Kidney (tissue), 14 donors: Measurements from ENCODE around the gene NLK. TPM values are rescaled to one million over a fixed set of nuclear protein-coding genes. Genes with fewer than 3 reads are reported as not detected.

Source experiments
- DNase-seq, 5 donors: peaks; one replicate each; pipeline ENCODE4 v3.0.0-alpha.2; 2013 to 2020
- FAIRE-seq: peaks from 2 replicates; lab custom pipeline; 2012; peaks lifted over from hg19 to GRCh38; lab: Jason Lieb, UNC
- H3K27ac ChIP-seq, 2 donors: one replicate each; pipeline ENCODE4 v1.7.0; 2013; ENCODE audit warnings: low read depth in 2 of 2, low read length in 2 of 2, inconsistent platforms in 1 of 2
- H3K27me3 ChIP-seq: one replicate; pipeline ENCODE4 v1.7.1; 2013; ENCODE audit warnings: low read length, inconsistent platforms; ENCODE audit not compliant: control insufficient read depth, insufficient read depth
- H3K36me3 ChIP-seq, 3 donors: one replicate each; pipeline versions ENCODE4 v1.7.0 to v1.7.1; 2013; ENCODE audit warnings: low read length in 3 of 3, control low read depth in 1 of 3, inconsistent platforms in 1 of 3; ENCODE audit not compliant: insufficient read depth in 3 of 3, control insufficient read depth in 2 of 3
- H3K4me1 ChIP-seq, 3 donors: one replicate each; pipeline versions ENCODE4 v1.7.0 to v1.7.1; 2013; ENCODE audit warnings: low read length in 3 of 3, inconsistent platforms in 1 of 3, low read depth in 1 of 3; ENCODE audit not compliant: control insufficient read depth in 2 of 3, insufficient read depth in 2 of 3
- H3K4me3 ChIP-seq, 3 donors: one replicate each; pipeline versions ENCODE4 v1.7.0 to v1.8.1; 2013; ENCODE audit warnings: low read length in 3 of 3, control low read depth in 1 of 3, inconsistent platforms in 1 of 3
- H3K9ac ChIP-seq, 3 donors: one replicate each; pipeline versions ENCODE4 v1.7.0 to v1.7.1; 2013; ENCODE audit warnings: low read length in 3 of 3, control low read depth in 1 of 3, inconsistent platforms in 1 of 3
- H3K9me3 ChIP-seq, 3 donors: one replicate each; pipeline versions ENCODE4 v1.7.0 to v1.7.1; 2013; ENCODE audit warnings: low read length in 3 of 3, control low read depth in 1 of 3, inconsistent platforms in 1 of 3; ENCODE audit not compliant: control insufficient read depth in 2 of 3, insufficient read depth in 1 of 3
- intact Hi-C: fragments of 100-400 bp; cut with DNase I; formaldehyde crosslinking; loops from one replicate; pipeline ENCODE4 v1.11.1; 2022
- polyA plus RNA-seq: library from polyadenylated mRNA; stranded (reverse); fragments of 350-450 nt; fragmentation: Illumina TruSeq; extraction: RNeasy Lipid Tissue Mini Kit (QIAGEN cat#74804); gene quantifications from one replicate; pipeline ENCODE4 v1.2.3, GENCODE V29; 2014; ENCODE audit warnings: low read depth, low replicate concordance; ENCODE audit not compliant: insufficient read depth
- total RNA-seq: library from RNA; stranded (reverse); fragmentation: NEBNext Ultra II Directional; extraction: Animal tissue kit (Norgen Biotek cat#: 25700); gene quantifications from one replicate; pipeline ENCODE4 v1.2.1, GENCODE V29; 2021
- TF ChIP-seq, protein P1 (sequence below): IDR thresholded peaks from 3 replicates; pipeline ENCODE4 v1.5.1; 2012; ENCODE audit warnings: mild to moderate bottlenecking, moderate library complexity, borderline replicate concordance; ENCODE audit not compliant: insufficient read depth; ENCODE audit errors: extremely low read depth
- donor health status: control.
- donor health status: control.
- donor health status: control.
- donor health status: control.
- donor health status: control.
- donor health status: DM: yes; HTN: yes; CAD: no.
- donor health status: Normal renal cell carcinoma (clear cell type).

The NLK gene
- total and polyA plus RNA-seq, 2 donors from 2014 or later, result 20.2 to 31.3 TPM

- Histone ChIP-seq H3K9me3 (no peaks in the 10 kb centered on the region), H3K4me1 (peaks cover 4 to 9% (median 5%) of the 10 kb centered on the region in 3 donors), H3K9ac (no peak overlapping the region), H3K4me3 (no peak overlapping the region), H3K36me3 (no peaks in the 10 kb centered on the region), H3K27me3 (no peaks in the 10 kb centered on the region), H3K27ac (no peak overlapping the region)
- DNase-seq, result peak in 2 of 5 donors; percentile 75 to 77
- TF ChIP-seq, protein P1, sequence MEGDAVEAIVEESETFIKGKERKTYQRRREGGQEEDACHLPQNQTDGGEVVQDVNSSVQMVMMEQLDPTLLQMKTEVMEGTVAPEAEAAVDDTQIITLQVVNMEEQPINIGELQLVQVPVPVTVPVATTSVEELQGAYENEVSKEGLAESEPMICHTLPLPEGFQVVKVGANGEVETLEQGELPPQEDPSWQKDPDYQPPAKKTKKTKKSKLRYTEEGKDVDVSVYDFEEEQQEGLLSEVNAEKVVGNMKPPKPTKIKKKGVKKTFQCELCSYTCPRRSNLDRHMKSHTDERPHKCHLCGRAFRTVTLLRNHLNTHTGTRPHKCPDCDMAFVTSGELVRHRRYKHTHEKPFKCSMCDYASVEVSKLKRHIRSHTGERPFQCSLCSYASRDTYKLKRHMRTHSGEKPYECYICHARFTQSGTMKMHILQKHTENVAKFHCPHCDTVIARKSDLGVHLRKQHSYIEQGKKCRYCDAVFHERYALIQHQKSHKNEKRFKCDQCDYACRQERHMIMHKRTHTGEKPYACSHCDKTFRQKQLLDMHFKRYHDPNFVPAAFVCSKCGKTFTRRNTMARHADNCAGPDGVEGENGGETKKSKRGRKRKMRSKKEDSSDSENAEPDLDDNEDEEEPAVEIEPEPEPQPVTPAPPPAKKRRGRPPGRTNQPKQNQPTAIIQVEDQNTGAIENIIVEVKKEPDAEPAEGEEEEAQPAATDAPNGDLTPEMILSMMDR, result no peak
- FAIRE-seq, result peak; percentile 57
- intact Hi-C loops, result no loop called here
Observed at GRCh38 chr17:28173801-28174200, 131.3 kb downstream of the NLK start.

DNA sequence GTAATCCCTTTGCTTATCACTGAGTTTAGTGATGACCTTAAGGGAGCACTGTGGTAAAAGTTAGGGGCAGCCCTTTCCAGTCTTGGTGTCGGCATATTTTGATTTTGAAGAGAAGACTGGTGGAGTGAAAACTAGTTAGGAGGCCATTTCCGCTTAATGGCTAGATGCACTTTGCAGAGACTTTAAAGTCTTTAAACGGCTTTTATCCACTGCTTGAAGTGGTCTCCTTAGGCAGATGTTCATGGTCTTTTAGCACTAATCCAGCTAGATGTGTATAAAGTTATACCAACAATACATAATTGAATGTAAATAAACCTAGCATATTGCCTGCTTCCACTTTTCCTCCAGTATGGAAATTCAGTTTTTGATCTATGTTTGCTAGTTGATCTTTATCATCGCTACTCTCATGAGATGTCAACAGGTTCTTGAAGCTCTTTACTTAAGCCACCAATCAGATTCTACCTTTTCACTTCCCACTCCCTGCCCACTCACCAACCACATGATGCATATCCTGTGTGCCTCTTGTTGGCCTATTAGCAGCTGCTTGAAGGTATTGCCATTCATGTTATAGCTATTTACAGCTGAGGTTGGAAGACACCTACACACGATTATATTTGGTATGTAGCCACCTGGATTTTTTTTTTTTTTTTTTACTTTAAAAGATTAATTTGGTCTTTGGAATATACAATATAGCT lies 132.0 kb downstream of the NLK start:
- no peak for DNase-seq
- H3K36me3 ChIP-seq, result no peaks in the 10 kb centered on the region
- H3K4me3 ChIP-seq, result no peak overlapping the region
- H3K27me3 ChIP-seq, result no peaks in the 10 kb centered on the region
- H3K4me1 ChIP-seq, result peaks cover 4 to 9% (median 5%) of the 10 kb centered on the region in 3 donors
- no peak for FAIRE-seq
- intact Hi-C loops, result no loop called here
- H3K27ac ChIP-seq, result no peak overlapping the region
- H3K9me3 ChIP-seq, result no peaks in the 10 kb centered on the region
- TF ChIP-seq, protein P1, result no peak
- H3K9ac ChIP-seq, result no peak overlapping the region

GRCh38 chr17:28177351-28177750 lies 134.9 kb downstream of the NLK start:
- no peaks in the 10 kb centered on the region for H3K9me3 ChIP-seq
- H3K36me3 ChIP-seq, result no peaks in the 10 kb centered on the region
- H3K9ac ChIP-seq, result no peak overlapping the region
- intact Hi-C loops, result no loop called here
- no peak overlapping the region for H3K27ac ChIP-seq
- H3K4me1 ChIP-seq, result peaks cover 4 to 9% (median 5%) of the 10 kb centered on the region in 3 donors
- TF ChIP-seq, protein P1, result no peak
- FAIRE-seq (no peak), DNase-seq (no peak)
- no peaks in the 10 kb centered on the region for H3K27me3 ChIP-seq
- H3K4me3 ChIP-seq, result no peak overlapping the region

DNA sequence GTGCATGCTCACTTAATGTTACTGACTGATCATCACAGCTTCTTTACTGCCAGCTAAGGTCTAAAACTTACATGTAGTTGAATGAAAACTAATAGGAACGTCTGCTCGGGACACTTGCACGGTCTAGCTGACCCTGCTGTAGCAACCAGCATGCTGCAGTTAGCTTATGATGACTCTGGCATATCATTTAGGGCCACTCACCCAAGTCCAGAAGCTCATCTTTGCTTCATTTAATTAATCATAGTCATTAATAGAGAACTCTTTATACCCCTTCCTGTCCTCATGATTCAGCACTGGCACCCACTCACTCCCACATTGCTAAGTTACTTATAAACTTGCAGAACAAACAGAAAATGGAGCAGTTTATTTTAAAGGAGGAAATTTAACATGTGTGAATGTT lies 136.3 kb downstream of the NLK start:
- DNase-seq (peak in 1 of 5 donors; percentile 32), FAIRE-seq (no peak)
- Histone ChIP-seq H3K27ac (no peak overlapping the region), H3K36me3 (no peaks in the 10 kb centered on the region), H3K9me3 (no peaks in the 10 kb centered on the region), H3K27me3 (no peaks in the 10 kb centered on the region), H3K4me3 (no peak overlapping the region), H3K4me1 (peaks cover 0 to 5% (median 4%) of the 10 kb centered on the region in 3 donors), H3K9ac (no peak overlapping the region)
- intact Hi-C loops, result no loop called here
- TF ChIP-seq, protein P1, result no peak
